OCI-LY1 (cell line): ENCODE measurements around the gene IL1RAP.

Source experiments
- H2AFZ ChIP-seq: fragments of 200-600 bp; sonication (generic), shearing (Covaris generic); 2 replicates; pipeline ENCODE4 v1.6.0; 2014; ENCODE audit warnings: antibody characterized with exemption, mild to moderate bottlenecking, low read length
- H3F3A ChIP-seq: fragments of 200-600 bp; sonication (generic), shearing (Covaris generic); 2 replicates; pipeline ENCODE4 v1.6.0; 2014; ENCODE audit warnings: mild to moderate bottlenecking, antibody characterized with exemption, low read length, moderate library complexity; ENCODE audit not compliant: insufficient read depth
- H3K27ac ChIP-seq: fragments of 200-600 bp; sonication (generic); 2 replicates; pipeline ENCODE4 v1.5.1; 2014; ENCODE audit warnings: low read length, mixed run types, mild to moderate bottlenecking, low read depth; ENCODE audit not compliant: poor library complexity, severe bottlenecking
- H3K27me3 ChIP-seq: fragments of 200-600 bp; sonication (generic); 2 replicates; pipeline ENCODE4 v1.6.0; 2014; ENCODE audit warnings: antibody characterized with exemption, mild to moderate bottlenecking, low read length, moderate library complexity; ENCODE audit not compliant: insufficient read depth
- H3K36me3 ChIP-seq: fragments of 200-600 bp; sonication (generic); 2 replicates; pipeline ENCODE4 v1.6.1; 2014; ENCODE audit warnings: mild to moderate bottlenecking, antibody characterized with exemption, low read length, moderate library complexity, mixed read lengths; ENCODE audit not compliant: insufficient read depth
- H3K4me1 ChIP-seq: fragments of 200-600 bp; sonication (generic); 2 replicates; pipeline ENCODE4 v1.5.1; 2014; ENCODE audit warnings: mild to moderate bottlenecking, low read length, moderate library complexity; ENCODE audit not compliant: insufficient read depth, severe bottlenecking
- H3K4me2 ChIP-seq: fragments of 200-600 bp; sonication (generic), shearing (Covaris generic); 2 replicates; pipeline ENCODE4 v1.6.1; 2014; ENCODE audit warnings: low read length
- H3K4me3 ChIP-seq: fragments of 200-600 bp; sonication (generic); 2 replicates; pipeline ENCODE4 v1.5.1; 2014; ENCODE audit warnings: low read length, low read depth, mild to moderate bottlenecking, mixed read lengths; ENCODE audit not compliant: poor library complexity, severe bottlenecking
- H3K79me2 ChIP-seq: fragments of 200-600 bp; shearing (Covaris generic); 2 replicates; pipeline ENCODE4 v1.6.1; 2016; ENCODE audit warnings: mixed run types, low read length, mixed read lengths; ENCODE audit not compliant: insufficient read depth
- H3K9ac ChIP-seq: fragments of 200-600 bp; sonication (generic), shearing (Covaris generic); 2 replicates; pipeline ENCODE4 v1.6.1; 2014; ENCODE audit warnings: mild to moderate bottlenecking, low read length, mixed read lengths
- H3K9me2 ChIP-seq: fragments of 200-600 bp; sonication (generic), shearing (Covaris generic); 2 replicates; pipeline ENCODE4 v1.6.1; 2014; ENCODE audit warnings: low read depth, mild to moderate bottlenecking, low read length, mixed read lengths
- H3K9me3 ChIP-seq: fragments of 200-600 bp; shearing (Covaris generic); 2 replicates; pipeline ENCODE4 v1.6.1; 2014; ENCODE audit warnings: low read length, mixed read lengths
- H4K20me1 ChIP-seq: fragments of 200-600 bp; sonication (generic), shearing (Covaris generic); 2 replicates; pipeline ENCODE4 v1.6.0; 2016; ENCODE audit warnings: mild to moderate bottlenecking, low read length; ENCODE audit not compliant: insufficient read depth
- EZH2 ChIP-seq: fragments of 200-600 bp; sonication (generic), shearing (Covaris generic); IDR thresholded peaks from 2 replicates; pipeline ENCODE4 v1.8.0; 2017; ENCODE audit warnings: borderline replicate concordance, mixed run types, mild to moderate bottlenecking, antibody characterized with exemption, low read length, moderate library complexity, mixed read lengths
- TF ChIP-seq, protein P1 (sequence below): fragments of 200-600 bp; sonication (generic), shearing (Covaris generic); IDR thresholded peaks from 2 replicates; pipeline ENCODE4 v1.5.1; 2017; ENCODE audit warnings: mild to moderate bottlenecking, antibody characterized with exemption, low read length, moderate library complexity, mixed read lengths

Gene IL1RAP

DNA sequence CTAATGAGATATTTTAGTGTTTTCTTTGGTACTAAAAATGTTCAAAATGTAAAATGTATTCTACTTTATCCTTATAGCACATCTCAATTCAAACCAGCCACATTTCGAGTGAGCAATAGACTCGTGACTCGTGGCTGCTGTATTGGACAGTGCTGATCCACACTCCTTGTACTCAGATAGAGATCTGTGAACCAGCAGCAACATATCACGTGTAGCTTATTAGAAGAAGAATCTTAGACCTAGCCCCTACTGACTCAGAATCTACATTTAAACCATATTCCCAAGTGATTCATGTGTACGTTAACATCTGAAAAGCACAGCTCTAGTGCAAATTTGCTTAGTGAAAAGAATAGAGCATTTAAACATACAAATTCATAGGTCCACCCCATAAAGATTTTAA, 130.9 kb downstream of the IL1RAP start:
- Histone ChIP-seq H3K27ac (no peak overlapping the region), H3K36me3 (no peaks in the 10 kb centered on the region), H3K4me1 (no peaks in the 10 kb centered on the region), H3K27me3 (no peaks in the 10 kb centered on the region), H3K9ac (no peak overlapping the region), H3K4me2 (no peak overlapping the region), H3K4me3 (no peak overlapping the region), H2AFZ (no peak overlapping the region), H4K20me1 (no peaks in the 10 kb centered on the region), H3K9me2 (no peaks in the 10 kb centered on the region), H3K9me3 (no peaks in the 10 kb centered on the region), H3K79me2 (no peaks in the 10 kb centered on the region), H3F3A (no peaks in the 10 kb centered on the region)
- TF ChIP-seq, protein P1, sequence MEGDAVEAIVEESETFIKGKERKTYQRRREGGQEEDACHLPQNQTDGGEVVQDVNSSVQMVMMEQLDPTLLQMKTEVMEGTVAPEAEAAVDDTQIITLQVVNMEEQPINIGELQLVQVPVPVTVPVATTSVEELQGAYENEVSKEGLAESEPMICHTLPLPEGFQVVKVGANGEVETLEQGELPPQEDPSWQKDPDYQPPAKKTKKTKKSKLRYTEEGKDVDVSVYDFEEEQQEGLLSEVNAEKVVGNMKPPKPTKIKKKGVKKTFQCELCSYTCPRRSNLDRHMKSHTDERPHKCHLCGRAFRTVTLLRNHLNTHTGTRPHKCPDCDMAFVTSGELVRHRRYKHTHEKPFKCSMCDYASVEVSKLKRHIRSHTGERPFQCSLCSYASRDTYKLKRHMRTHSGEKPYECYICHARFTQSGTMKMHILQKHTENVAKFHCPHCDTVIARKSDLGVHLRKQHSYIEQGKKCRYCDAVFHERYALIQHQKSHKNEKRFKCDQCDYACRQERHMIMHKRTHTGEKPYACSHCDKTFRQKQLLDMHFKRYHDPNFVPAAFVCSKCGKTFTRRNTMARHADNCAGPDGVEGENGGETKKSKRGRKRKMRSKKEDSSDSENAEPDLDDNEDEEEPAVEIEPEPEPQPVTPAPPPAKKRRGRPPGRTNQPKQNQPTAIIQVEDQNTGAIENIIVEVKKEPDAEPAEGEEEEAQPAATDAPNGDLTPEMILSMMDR = no peak
- TF ChIP-seq EZH2 = no peak

DNA sequence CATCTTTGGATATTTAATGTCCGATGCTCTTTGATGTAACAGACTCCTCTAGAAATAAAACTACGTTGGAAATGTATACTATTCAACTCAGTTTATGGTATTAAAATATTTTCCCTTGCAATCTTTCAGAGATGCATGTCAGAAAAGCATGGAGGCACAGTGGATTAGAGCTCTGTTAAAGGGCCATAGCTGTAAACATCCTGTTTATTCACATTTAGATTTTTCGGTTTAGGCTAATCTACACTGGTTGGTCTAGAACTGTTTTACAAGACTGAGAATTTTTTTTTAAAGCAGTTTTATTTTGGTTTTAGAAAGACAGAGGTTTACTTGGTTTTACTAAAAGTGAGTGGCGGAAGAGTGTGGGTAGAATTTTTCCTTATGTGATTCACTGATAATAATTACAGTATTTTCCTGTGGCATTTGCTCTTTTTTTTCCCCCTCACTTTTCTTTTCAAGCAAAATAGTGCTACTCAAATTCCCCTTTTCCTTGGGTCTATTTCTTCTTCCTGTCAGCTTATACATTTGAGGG, 132.1 kb downstream of the IL1RAP start:
- H3K4me3 ChIP-seq = no peak overlapping the region

DNA sequence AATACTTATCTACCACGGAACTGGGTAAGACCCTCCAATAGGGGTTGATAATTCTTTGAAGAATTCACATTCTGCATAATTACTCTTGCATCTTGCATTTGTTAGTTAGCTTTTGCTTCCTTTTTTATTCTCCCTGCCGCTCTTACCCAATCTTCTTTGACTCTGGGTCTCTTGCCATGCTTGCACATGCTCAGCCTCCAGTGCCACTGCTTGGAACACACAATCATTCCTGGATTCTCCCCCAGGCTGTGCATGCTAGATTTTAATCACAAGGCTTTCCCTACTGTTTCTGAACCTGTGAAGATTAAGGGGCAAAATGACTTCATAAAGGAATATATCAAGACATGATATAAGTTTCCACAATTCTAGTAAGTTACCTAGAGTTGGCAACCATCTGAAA, 133.1 kb downstream of the IL1RAP start:
- no peak overlapping the region for H2AFZ ChIP-seq
- no peak overlapping the region for H3K4me3 ChIP-seq
- H3K36me3 ChIP-seq = no peaks in the 10 kb centered on the region
- H3K27me3 ChIP-seq = no peaks in the 10 kb centered on the region
- H3K4me1 ChIP-seq = no peaks in the 10 kb centered on the region
- no peak overlapping the region for H3K9ac ChIP-seq
- no peaks in the 10 kb centered on the region for H3F3A ChIP-seq
- H3K27ac ChIP-seq = no peak overlapping the region
- no peaks in the 10 kb centered on the region for H3K9me2 ChIP-seq
- no peaks in the 10 kb centered on the region for H3K9me3 ChIP-seq
- no peaks in the 10 kb centered on the region for H3K79me2 ChIP-seq
- no peak overlapping the region for H3K4me2 ChIP-seq
- TF ChIP-seq, protein P1 = no peak
- TF ChIP-seq EZH2 = no peak
- no peaks in the 10 kb centered on the region for H4K20me1 ChIP-seq

More for the DNA sequence above, 132.1 kb downstream of the IL1RAP start:
- Histone ChIP-seq H3K79me2 (no peaks in the 10 kb centered on the region), H3F3A (no peaks in the 10 kb centered on the region), H3K9me2 (no peaks in the 10 kb centered on the region), H3K36me3 (no peaks in the 10 kb centered on the region), H2AFZ (no peak overlapping the region), H3K4me1 (no peaks in the 10 kb centered on the region), H3K9me3 (no peaks in the 10 kb centered on the region), H4K20me1 (no peaks in the 10 kb centered on the region), H3K9ac (no peak overlapping the region), H3K27ac (no peak overlapping the region), H3K27me3 (no peaks in the 10 kb centered on the region), H3K4me2 (no peak overlapping the region)
- no peak for TF ChIP-seq EZH2
- TF ChIP-seq, protein P1 = no peak
